HEK293 (cell line): ENCODE data around the gene PPBP.

ENCODE experiments used
- CTCF ChIA-PET: fragments of 350-600 bp; formaldehyde crosslinking; extraction: SDS; loops from one replicate; lab custom pipeline; 2021; ENCODE audit warnings: antibody characterized with exemption; lab: Yijun Ruan, JAX
- POLR2A ChIA-PET: fragments of 300-600 bp; formaldehyde crosslinking; extraction: SDS; loops from one replicate; lab custom pipeline; 2020; ENCODE audit warnings: antibody characterized with exemption, inconsistent platforms; lab: Yijun Ruan, JAX
- H3K27ac ChIP-seq: fragments of 200-500 bp; sonication (Bioruptor generic); 2 replicates; pipeline ENCODE4 v1.5.1; 2014; ENCODE audit warnings: low read depth, low read length, control low read depth, inconsistent platforms; ENCODE audit errors: extremely low read depth
- H3K36me3 ChIP-seq, 2 experiments: fragments of 200-500 bp in 1 of 2; sonication (Bioruptor generic) in 1 of 2; 1 replicate in 1 of 2; 2 replicates in 1 of 2; pipeline ENCODE4 v1.5.1; 2014 to 2017; ENCODE audit warnings: inconsistent platforms in 2 of 2, low read length in 2 of 2; ENCODE audit not compliant: control insufficient read depth in 2 of 2, insufficient read depth in 1 of 2
- H3K4me1 ChIP-seq: fragments of 200-500 bp; sonication (Bioruptor generic); 2 replicates; pipeline ENCODE4 v1.5.1; 2014; ENCODE audit warnings: mild to moderate bottlenecking, low read length, inconsistent platforms; ENCODE audit not compliant: control insufficient read depth, insufficient read depth
- H3K4me3 ChIP-seq: 2 replicates; pipeline ENCODE4 v1.5.1; 2011; ENCODE audit warnings: low read depth, mild to moderate bottlenecking, control low read depth, low read length, moderate library complexity
- H3K9me3 ChIP-seq: fragments of 200-500 bp; sonication (Bioruptor generic); 2 replicates; pipeline ENCODE4 v1.5.1; 2014; ENCODE audit warnings: low read depth, low read length, inconsistent platforms; ENCODE audit not compliant: control insufficient read depth, insufficient read depth
- SCRT2 ChIP-seq: fragments of 450-650 bp; formaldehyde crosslinking; IDR thresholded peaks from 2 replicates; pipeline ENCODE4 v1.5.1; 2016; ENCODE audit warnings: missing biosample characterization, missing genetic modification characterization
- SP3 ChIP-seq: fragments of 450-650 bp; formaldehyde crosslinking; IDR thresholded peaks from 2 replicates; pipeline ENCODE4 v1.5.1; 2016; ENCODE audit warnings: missing biosample characterization, missing genetic modification characterization
- TCF7L2 ChIP-seq: IDR thresholded peaks from 2 replicates; pipeline ENCODE4 v1.6.1; 2011; ENCODE audit warnings: low read depth, mild to moderate bottlenecking, inconsistent platforms, low read length, moderate library complexity, borderline replicate concordance
- WT1 ChIP-seq: fragments of 450-650 bp; formaldehyde crosslinking; IDR thresholded peaks from 2 replicates; pipeline ENCODE4 v1.5.1; 2016; ENCODE audit warnings: missing biosample characterization, missing genetic modification characterization
- ZBTB1 ChIP-seq: fragments of 450-650 bp; formaldehyde crosslinking; IDR thresholded peaks from 2 replicates; pipeline ENCODE4 v1.5.1; 2016; ENCODE audit warnings: missing biosample characterization, missing genetic modification characterization
- ZBTB21 ChIP-seq: fragments of 450-650 bp; formaldehyde crosslinking; IDR thresholded peaks from 2 replicates; pipeline ENCODE4 v1.5.1; 2017; ENCODE audit warnings: missing biosample characterization, missing genetic modification characterization
- ZBTB7A ChIP-seq: fragments of 450-650 bp; formaldehyde crosslinking; IDR thresholded peaks from 2 replicates; pipeline ENCODE4 v1.5.1; 2016; ENCODE audit warnings: low read depth, missing biosample characterization, missing genetic modification characterization
- ZEB2 ChIP-seq: fragments of 450-650 bp; formaldehyde crosslinking; IDR thresholded peaks from 2 replicates; pipeline ENCODE4 v1.5.1; 2016; ENCODE audit warnings: missing biosample characterization, missing genetic modification characterization
- ZFP37 ChIP-seq: fragments of 450-650 bp; formaldehyde crosslinking; IDR thresholded peaks from 2 replicates; pipeline ENCODE4 v1.5.1; 2016; ENCODE audit warnings: missing biosample characterization, missing genetic modification characterization
- ZNF214 ChIP-seq: fragments of 450-650 bp; formaldehyde crosslinking; IDR thresholded peaks from 2 replicates; pipeline ENCODE4 v1.5.1; 2017; ENCODE audit warnings: missing biosample characterization, mild to moderate bottlenecking, missing genetic modification characterization, borderline replicate concordance
- ZNF274 ChIP-seq, 2 experiments: fragments of 200-500 bp in 1 of 2; fragments of 450-650 bp in 1 of 2; sonication (Bioruptor generic) in 1 of 2; formaldehyde crosslinking in 1 of 2; IDR thresholded peaks; 2 replicates each; pipeline versions ENCODE4 v1.5.1 to v1.6.1; 2014 to 2016; ENCODE audit warnings: borderline replicate concordance in 1 of 2, inconsistent platforms in 1 of 2, low read length in 1 of 2, missing biosample characterization in 1 of 2, missing genetic modification characterization in 1 of 2
- ZNF311 ChIP-seq: fragments of 450-650 bp; formaldehyde crosslinking; IDR thresholded peaks from 2 replicates; pipeline ENCODE4 v1.5.1; 2017; ENCODE audit warnings: missing biosample characterization, missing genetic modification characterization, borderline replicate concordance
- ZNF37A ChIP-seq: fragments of 450-650 bp; IDR thresholded peaks from 2 replicates; pipeline ENCODE4 v1.5.1; 2018; ENCODE audit warnings: missing biosample characterization, missing genetic modification characterization
- ZNF530 ChIP-seq: fragments of 450-650 bp; formaldehyde crosslinking; IDR thresholded peaks from 2 replicates; pipeline ENCODE4 v1.5.1; 2016; ENCODE audit warnings: low read depth, missing biosample characterization, missing genetic modification characterization
- ZNF585B ChIP-seq: fragments of 450-650 bp; formaldehyde crosslinking; IDR thresholded peaks from 2 replicates; pipeline ENCODE4 v1.5.1; 2016; ENCODE audit warnings: missing biosample characterization, missing genetic modification characterization
- ZNF707 ChIP-seq: fragments of 450-650 bp; formaldehyde crosslinking; IDR thresholded peaks from 2 replicates; pipeline ENCODE4 v1.5.1; 2016; ENCODE audit warnings: missing biosample characterization, missing genetic modification characterization
- ZNF777 ChIP-seq: fragments of 450-650 bp; formaldehyde crosslinking; IDR thresholded peaks from 2 replicates; pipeline ENCODE4 v1.5.1; 2017; ENCODE audit warnings: missing biosample characterization, missing genetic modification characterization, borderline replicate concordance
- TF ChIP-seq, protein P1 (sequence below): fragments of 450-650 bp; formaldehyde crosslinking; IDR thresholded peaks from 2 replicates; pipeline ENCODE4 v1.5.1; 2017; ENCODE audit warnings: missing biosample characterization, missing genetic modification characterization
- TF ChIP-seq, protein P2 (sequence below): fragments of 450-650 bp; formaldehyde crosslinking; IDR thresholded peaks from 2 replicates; pipeline ENCODE4 v1.5.1; 2016; ENCODE audit warnings: missing biosample characterization, missing genetic modification characterization, low read depth
- TF ChIP-seq, protein P3 (sequence below): fragments of 450-650 bp; formaldehyde crosslinking; IDR thresholded peaks from 2 replicates; pipeline ENCODE4 v1.5.1; 2017; ENCODE audit warnings: missing biosample characterization, missing genetic modification characterization
- TF ChIP-seq, protein P4 (sequence below): sonication (generic); formaldehyde crosslinking; IDR thresholded peaks from 2 replicates; pipeline ENCODE4 v1.8.1; 2022; ENCODE audit warnings: mild to moderate bottlenecking, moderate library complexity, missing genetic modification reagents
- TF ChIP-seq, protein P5 (sequence below): IDR thresholded peaks from 2 replicates; pipeline ENCODE4 v1.6.1; 2011; ENCODE audit warnings: mild to moderate bottlenecking, low read depth, low read length, borderline replicate concordance
- TF ChIP-seq, protein P6 (sequence below): fragments of 450-650 bp; formaldehyde crosslinking; IDR thresholded peaks from 2 replicates; pipeline ENCODE4 v1.5.1; 2016; ENCODE audit warnings: missing biosample characterization, missing genetic modification characterization

PPBP gene

DNA sequence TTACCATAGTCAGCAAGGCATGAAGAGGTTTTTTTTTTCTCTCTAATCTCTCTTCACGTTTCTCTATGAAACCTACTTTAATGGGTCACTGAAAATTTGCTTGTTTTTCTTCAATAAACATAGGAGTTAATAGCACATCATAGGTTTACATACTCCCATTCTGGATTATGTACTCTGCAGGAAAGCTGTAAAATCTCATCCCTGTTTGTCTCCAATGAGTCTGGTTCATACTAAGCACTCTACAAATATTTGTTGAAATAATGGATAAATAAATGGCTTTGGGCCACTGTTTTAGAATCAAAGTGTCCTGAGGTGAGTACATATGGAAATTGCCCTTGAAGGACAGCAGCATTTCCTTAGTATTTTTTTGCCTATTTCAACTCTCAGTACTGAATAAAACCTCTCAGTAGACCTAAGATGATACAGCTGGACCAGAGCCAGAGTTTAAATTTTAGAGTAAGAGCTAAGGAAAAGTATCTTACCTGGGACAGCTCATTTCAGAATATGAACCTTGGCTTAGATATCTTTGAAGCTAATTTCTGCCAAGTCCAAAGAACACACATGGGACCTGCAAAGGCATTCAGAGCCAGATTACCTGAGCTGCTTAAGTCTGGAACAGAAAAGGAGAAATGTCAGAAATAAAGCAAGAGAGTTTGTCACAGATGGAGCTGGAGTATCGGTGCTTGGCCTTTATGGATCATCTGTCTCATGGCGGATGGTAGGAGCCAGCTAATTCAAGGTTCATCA lies 40.6 kb downstream of the PPBP start:
- Histone ChIP-seq H3K27ac (no peak overlapping the region), H3K36me3 (no peaks in the 10 kb centered on the region), H3K4me3 (no peak overlapping the region), H3K9me3 (no peaks in the 10 kb centered on the region), H3K4me1 (peaks cover 2% of the 10 kb centered on the region; the same call in 1 of the 2 replicates)
- TF ChIP-seq ZNF37A (no peak), ZNF777 (tag by site-specific recombination) (no peak), ZBTB7A (tag by site-specific recombination) (no peak), WT1 (tag by site-specific recombination) (peak; percentile 83), ZBTB1 (tag by site-specific recombination) (no peak), SCRT2 (tag by site-specific recombination) (no peak)
- TF ChIP-seq, protein P1, sequence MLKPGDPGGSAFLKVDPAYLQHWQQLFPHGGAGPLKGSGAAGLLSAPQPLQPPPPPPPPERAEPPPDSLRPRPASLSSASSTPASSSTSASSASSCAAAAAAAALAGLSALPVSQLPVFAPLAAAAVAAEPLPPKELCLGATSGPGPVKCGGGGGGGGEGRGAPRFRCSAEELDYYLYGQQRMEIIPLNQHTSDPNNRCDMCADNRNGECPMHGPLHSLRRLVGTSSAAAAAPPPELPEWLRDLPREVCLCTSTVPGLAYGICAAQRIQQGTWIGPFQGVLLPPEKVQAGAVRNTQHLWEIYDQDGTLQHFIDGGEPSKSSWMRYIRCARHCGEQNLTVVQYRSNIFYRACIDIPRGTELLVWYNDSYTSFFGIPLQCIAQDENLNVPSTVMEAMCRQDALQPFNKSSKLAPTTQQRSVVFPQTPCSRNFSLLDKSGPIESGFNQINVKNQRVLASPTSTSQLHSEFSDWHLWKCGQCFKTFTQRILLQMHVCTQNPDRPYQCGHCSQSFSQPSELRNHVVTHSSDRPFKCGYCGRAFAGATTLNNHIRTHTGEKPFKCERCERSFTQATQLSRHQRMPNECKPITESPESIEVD (tag by site-specific recombination) = peak; percentile 49
- ChIA-PET POLR2A (no interaction called here), CTCF (interaction anchor here (0.7 to 1.5 kb wide), 2 partner anchors 284 to 286 kb away, joined by 4 to 6 read pairs; no protein-coding TSS in a partner anchor)

DNA sequence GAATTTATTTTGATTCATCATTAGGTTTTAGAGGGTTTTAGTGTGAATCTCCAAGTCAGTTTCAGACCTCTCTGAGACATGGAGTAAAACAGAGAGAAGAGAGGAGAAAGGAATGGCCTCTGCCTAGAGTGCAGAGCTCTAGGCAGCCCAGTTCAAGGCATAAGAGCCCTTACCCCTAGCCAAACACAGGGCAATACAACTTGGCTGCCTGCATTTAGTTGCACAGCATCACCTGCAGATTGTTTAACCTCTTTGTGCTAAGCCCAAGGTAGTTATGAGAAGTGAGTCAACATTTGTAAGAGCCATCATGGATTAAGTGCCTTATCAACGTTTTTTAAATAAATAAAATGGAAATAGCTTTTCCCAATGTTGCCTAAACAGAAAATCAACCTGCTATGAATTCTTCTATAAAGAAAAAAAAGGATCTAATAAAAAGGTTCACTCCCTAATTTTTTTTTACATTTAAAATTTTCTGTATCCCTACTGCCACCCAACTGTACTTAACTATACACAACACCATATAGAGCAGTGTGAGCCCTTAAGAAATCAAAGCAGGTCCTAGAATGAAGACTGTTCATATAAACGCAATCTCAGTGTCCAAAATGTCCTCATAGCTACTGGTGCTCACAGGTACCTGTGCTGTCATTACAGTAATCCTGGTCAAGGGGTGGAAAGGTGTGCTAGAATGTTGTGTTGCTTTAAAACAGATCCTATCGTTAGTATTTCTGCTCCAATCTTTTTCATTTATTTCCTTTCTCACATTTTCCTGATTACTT lies 42.1 kb downstream of the PPBP start:
- H3K4me3 ChIP-seq = no peak overlapping the region
- ChIA-PET POLR2A (no interaction called here), CTCF (interaction anchor here (0.7 to 1.7 kb wide), 2 partner anchors 19 to 508 kb away, joined by 3 to 6 read pairs; no protein-coding TSS in a partner anchor)
- no peaks in the 10 kb centered on the region for H3K9me3 ChIP-seq
- H3K27ac ChIP-seq = no peak overlapping the region
- H3K4me1 ChIP-seq = peaks cover 2% of the 10 kb centered on the region; the same call in 1 of the 2 replicates
- no peaks in the 10 kb centered on the region for H3K36me3 ChIP-seq
- TF ChIP-seq ZNF214 (no peak), ZBTB21 (tag by site-specific recombination) (no peak), ZNF311 (tag by site-specific recombination) (no peak), ZNF585B (no peak), ZNF530 (no peak), ZNF274 (IDR thresholded peaks at IDR 0.05; ENCODE audit: low read length) (no peak), ZNF274 (tag by site-specific recombination; IDR thresholded peaks at IDR 0.05; ENCODE audit: borderline replicate concordance) (no peak), ZFP37 (tag by site-specific recombination) (no peak), ZEB2 (tag by site-specific recombination) (no peak), SP3 (no peak), ZNF707 (no peak), TCF7L2 (no peak)
- TF ChIP-seq, protein P2, sequence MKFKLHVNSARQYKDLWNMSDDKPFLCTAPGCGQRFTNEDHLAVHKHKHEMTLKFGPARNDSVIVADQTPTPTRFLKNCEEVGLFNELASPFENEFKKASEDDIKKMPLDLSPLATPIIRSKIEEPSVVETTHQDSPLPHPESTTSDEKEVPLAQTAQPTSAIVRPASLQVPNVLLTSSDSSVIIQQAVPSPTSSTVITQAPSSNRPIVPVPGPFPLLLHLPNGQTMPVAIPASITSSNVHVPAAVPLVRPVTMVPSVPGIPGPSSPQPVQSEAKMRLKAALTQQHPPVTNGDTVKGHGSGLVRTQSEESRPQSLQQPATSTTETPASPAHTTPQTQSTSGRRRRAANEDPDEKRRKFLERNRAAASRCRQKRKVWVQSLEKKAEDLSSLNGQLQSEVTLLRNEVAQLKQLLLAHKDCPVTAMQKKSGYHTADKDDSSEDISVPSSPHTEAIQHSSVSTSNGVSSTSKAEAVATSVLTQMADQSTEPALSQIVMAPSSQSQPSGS = no peak
- TF ChIP-seq, protein P3, sequence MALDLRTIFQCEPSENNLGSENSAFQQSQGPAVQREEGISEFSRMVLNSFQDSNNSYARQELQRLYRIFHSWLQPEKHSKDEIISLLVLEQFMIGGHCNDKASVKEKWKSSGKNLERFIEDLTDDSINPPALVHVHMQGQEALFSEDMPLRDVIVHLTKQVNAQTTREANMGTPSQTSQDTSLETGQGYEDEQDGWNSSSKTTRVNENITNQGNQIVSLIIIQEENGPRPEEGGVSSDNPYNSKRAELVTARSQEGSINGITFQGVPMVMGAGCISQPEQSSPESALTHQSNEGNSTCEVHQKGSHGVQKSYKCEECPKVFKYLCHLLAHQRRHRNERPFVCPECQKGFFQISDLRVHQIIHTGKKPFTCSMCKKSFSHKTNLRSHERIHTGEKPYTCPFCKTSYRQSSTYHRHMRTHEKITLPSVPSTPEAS = no peak
- TF ChIP-seq, protein P4, sequence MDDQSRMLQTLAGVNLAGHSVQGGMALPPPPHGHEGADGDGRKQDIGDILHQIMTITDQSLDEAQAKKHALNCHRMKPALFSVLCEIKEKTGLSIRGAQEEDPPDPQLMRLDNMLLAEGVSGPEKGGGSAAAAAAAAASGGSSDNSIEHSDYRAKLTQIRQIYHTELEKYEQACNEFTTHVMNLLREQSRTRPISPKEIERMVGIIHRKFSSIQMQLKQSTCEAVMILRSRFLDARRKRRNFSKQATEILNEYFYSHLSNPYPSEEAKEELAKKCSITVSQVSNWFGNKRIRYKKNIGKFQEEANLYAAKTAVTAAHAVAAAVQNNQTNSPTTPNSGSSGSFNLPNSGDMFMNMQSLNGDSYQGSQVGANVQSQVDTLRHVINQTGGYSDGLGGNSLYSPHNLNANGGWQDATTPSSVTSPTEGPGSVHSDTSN = no peak
- TF ChIP-seq, protein P5, sequence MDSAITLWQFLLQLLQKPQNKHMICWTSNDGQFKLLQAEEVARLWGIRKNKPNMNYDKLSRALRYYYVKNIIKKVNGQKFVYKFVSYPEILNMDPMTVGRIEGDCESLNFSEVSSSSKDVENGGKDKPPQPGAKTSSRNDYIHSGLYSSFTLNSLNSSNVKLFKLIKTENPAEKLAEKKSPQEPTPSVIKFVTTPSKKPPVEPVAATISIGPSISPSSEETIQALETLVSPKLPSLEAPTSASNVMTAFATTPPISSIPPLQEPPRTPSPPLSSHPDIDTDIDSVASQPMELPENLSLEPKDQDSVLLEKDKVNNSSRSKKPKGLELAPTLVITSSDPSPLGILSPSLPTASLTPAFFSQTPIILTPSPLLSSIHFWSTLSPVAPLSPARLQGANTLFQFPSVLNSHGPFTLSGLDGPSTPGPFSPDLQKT = no peak
- TF ChIP-seq, protein P6, sequence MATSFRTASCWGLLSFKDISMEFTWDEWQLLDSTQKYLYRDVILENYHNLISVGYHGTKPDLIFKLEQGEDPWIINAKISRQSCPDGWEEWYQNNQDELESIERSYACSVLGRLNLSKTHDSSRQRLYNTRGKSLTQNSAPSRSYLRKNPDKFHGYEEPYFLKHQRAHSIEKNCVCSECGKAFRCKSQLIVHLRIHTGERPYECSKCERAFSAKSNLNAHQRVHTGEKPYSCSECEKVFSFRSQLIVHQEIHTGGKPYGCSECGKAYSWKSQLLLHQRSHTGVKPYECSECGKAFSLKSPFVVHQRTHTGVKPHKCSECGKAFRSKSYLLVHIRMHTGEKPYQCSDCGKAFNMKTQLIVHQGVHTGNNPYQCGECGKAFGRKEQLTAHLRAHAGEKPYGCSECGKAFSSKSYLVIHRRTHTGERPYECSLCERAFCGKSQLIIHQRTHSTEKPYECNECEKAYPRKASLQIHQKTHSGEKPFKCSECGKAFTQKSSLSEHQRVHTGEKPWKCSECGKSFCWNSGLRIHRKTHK (tag by site-specific recombination) = no peak
